ENCODE data around the gene MACROD2.
"Not testable (repeated sequence)": the region's sequence is repeated elsewhere in the genome, so short reads cannot be mapped to it uniquely, and the experiment has no call there.

Gene MACROD2

DNA sequence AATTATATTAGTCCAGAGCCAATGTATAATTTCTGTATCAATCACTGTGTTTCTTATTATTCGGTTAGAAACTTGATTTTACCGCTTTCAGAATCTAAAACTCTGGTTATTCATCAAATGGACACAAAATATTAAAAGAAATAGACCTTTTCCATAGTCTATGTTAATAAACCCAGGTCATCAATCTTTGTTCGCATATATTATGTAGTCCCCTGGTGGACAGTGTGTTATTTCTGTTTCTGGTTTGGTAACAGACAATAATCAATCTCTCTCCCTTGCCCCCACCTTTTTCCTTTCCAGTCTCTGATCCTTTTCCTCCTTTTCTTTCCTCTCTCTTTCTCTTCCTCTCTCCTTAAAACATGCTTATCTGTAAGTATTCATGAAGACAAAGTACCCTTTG, 203.1 kb downstream of the MACROD2 start:
- TF ChIP-seq CTCF (conservative IDR thresholded peaks at IDR 0.05; ENCODE audit: low read depth, low read length) = no peak
- DNase-seq (ENCODE audit: low read depth) = no peak
- H3K4me3 ChIP-seq (ENCODE audit: low read length) = no peak overlapping the region

- no peak for DNase-seq (ENCODE audit: low read depth)
- H3K4me3 ChIP-seq (ENCODE audit: low read length) = no peak overlapping the region
- no peak for TF ChIP-seq CTCF (conservative IDR thresholded peaks at IDR 0.05; ENCODE audit: low read depth, low read length)
These were observed 203.8 kb downstream of the MACROD2 start for GRCh38 chr20:14199111-14199510.

DNA sequence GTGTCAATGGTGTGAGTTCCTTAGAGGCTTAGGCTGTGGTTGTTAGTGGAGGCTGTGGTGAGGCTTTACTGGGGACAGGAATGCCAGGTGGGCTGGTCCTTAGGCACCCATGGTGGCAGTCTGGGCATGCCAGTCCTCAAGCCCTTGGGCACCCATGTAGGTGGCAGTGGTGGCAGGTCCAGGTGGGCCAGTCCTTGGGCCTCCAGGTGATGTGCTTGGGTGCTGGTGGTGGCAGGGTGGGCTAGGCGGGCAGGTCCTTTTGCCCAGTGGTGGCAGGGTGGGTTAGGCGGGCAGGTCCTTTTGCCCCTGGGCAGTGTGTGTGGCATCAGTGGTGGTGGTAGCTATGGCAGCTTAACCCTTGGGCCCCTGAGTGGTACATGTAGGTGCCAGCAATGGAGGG, 208.3 kb downstream of the MACROD2 start:
- no peak overlapping the region for H3K4me3 ChIP-seq (ENCODE audit: low read length)
- TF ChIP-seq CTCF (conservative IDR thresholded peaks at IDR 0.05; ENCODE audit: low read depth, low read length) = no peak
- no peak for DNase-seq (ENCODE audit: low read depth)

GRCh38 chr20:14207591-14207990, 212.3 kb downstream of the MACROD2 start:
- no peak overlapping the region for H3K4me3 ChIP-seq (ENCODE audit: low read length)
- no peak for DNase-seq (ENCODE audit: low read depth)
- no peak for TF ChIP-seq CTCF (conservative IDR thresholded peaks at IDR 0.05; ENCODE audit: low read depth, low read length)

DNA sequence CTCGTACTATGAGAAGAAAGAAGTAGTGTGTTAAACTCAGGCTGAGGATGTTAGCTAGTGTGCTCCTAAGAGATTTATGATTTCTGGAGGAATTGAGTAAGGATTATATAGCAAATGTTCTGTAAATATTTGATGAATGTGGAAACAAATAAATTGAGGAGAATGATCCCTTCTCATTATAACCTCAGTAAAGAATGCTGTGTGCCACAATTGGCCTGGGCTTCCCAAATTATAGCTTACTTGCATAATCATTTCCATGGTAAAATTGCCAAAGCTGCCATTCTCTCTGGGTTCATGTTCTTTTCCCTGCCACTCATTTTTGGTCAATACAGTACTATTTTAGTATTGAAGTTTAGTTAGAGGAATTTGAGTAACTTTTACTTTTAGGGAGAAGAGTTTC, 213.6 kb downstream of the MACROD2 start:
- H3K4me3 ChIP-seq (ENCODE audit: low read length) = no peak overlapping the region
- no peak for DNase-seq (ENCODE audit: low read depth)
- no peak for TF ChIP-seq CTCF (conservative IDR thresholded peaks at IDR 0.05; ENCODE audit: low read depth, low read length)

DNA sequence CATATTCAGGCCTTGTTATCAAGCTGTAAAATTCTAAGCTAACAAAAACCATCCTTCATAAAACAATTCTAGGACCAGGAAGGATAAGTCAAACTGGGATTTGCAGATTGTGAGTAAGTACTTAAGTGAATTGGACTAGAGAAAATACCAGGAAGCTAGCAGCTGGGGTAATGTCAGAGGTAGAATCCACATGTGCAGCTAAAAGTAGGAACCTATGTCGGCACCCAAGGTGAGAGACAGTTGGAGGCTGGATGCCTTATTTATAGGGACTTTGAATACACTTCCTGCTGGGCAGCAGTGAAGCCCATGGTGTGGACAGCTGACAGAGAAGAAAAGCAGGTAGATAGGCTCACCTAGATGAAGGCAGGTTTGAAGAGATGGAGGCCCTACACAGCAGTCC, 214.8 kb downstream of the MACROD2 start:
- DNase-seq (ENCODE audit: low read depth) = no peak
- no peak overlapping the region for H3K4me3 ChIP-seq (ENCODE audit: low read length)
- no peak for TF ChIP-seq CTCF (conservative IDR thresholded peaks at IDR 0.05; ENCODE audit: low read depth, low read length)

- DNase-seq (ENCODE audit: low read depth) = no peak
- no peak for TF ChIP-seq CTCF (conservative IDR thresholded peaks at IDR 0.05; ENCODE audit: low read depth, low read length)
- no peak overlapping the region for H3K4me3 ChIP-seq (ENCODE audit: low read length)
These were observed 218.7 kb downstream of the MACROD2 start for GRCh38 chr20:14214046-14214445.

GRCh38 chr20:14215880-14216279, 220.6 kb downstream of the MACROD2 start:
- DNase-seq (ENCODE audit: low read depth); H3K4me3 ChIP-seq (ENCODE audit: low read length): not testable (repeated sequence)

Measured in retinal pigment epithelial cell (primary cell).